GM13977 (cell line): Measurements from ENCODE around the gene DLG1.

Source experiments
- DNase-seq: peaks from one replicate; pipeline ENCODE4 v3.0.0; 2012; ENCODE audit warnings: low spot score
- in situ Hi-C: fragments of 300-500 bp; cut with MboI; formaldehyde crosslinking; loops from one replicate; pipeline ENCODE4 v1.12.0; 2022; ENCODE audit warnings: low sequenced_read_pairs, low pct_unique_long_range_greater_than_20kb, mixed read lengths, inconsistent platforms; ENCODE audit not compliant: unreplicated experiment
- TF ChIP-seq, protein P1 (sequence below): IDR thresholded peaks from 2 replicates; pipeline ENCODE4 v1.5.1; 2012; ENCODE audit warnings: mild to moderate bottlenecking, control low read depth; ENCODE audit not compliant: insufficient read depth; ENCODE audit errors: extremely low read depth, missing control alignments

Gene DLG1

GRCh38 chr3:197010556-197011351, 287.7 kb downstream of the DLG1 start:
- TF ChIP-seq, protein P1, sequence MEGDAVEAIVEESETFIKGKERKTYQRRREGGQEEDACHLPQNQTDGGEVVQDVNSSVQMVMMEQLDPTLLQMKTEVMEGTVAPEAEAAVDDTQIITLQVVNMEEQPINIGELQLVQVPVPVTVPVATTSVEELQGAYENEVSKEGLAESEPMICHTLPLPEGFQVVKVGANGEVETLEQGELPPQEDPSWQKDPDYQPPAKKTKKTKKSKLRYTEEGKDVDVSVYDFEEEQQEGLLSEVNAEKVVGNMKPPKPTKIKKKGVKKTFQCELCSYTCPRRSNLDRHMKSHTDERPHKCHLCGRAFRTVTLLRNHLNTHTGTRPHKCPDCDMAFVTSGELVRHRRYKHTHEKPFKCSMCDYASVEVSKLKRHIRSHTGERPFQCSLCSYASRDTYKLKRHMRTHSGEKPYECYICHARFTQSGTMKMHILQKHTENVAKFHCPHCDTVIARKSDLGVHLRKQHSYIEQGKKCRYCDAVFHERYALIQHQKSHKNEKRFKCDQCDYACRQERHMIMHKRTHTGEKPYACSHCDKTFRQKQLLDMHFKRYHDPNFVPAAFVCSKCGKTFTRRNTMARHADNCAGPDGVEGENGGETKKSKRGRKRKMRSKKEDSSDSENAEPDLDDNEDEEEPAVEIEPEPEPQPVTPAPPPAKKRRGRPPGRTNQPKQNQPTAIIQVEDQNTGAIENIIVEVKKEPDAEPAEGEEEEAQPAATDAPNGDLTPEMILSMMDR: no peak
- no peak for DNase-seq
- in situ Hi-C loops: loop anchor here (25.0 kb wide), 2 partner anchors 177 to 502 kb away; no protein-coding TSS in a partner anchor

- in situ Hi-C loops: loop anchor here (25.0 kb wide), 2 partner anchors 178 to 503 kb away; no protein-coding TSS in a partner anchor
- TF ChIP-seq, protein P1: no peak
- no peak for DNase-seq
These were observed 288.8 kb downstream of the DLG1 start for GRCh38 chr3:197009532-197010019.

GRCh38 chr3:197008436-197009209, 289.8 kb downstream of the DLG1 start:
- in situ Hi-C loops: loop anchor here (25.0 kb wide), 2 partner anchors 179 to 504 kb away; no protein-coding TSS in a partner anchor
- DNase-seq: no peak
- TF ChIP-seq, protein P1: no peak

DNA sequence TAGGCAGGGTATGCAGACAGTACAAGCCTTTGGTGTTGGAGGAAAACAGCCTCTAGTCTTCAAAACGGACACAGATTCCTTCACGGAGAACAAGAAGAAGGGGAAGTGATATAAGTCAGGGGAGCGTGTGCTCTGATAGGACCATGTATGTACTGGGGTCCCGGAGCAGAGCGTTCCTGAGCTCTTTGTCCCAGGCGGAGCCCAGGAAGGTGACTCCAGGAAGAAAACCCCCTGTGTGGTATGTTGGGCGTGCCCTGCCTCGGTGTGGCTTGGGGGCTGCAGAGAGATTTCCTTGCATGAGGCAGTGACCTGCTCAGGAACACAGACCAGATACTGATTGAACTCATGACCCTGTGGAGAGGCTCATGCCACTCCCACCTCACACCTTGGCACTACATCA, 290.5 kb downstream of the DLG1 start:
- TF ChIP-seq, protein P1: no peak
- no peak for DNase-seq
- in situ Hi-C loops: loop anchor here (25.0 kb wide), 2 partner anchors 179 to 504 kb away; no protein-coding TSS in a partner anchor

- no peak for DNase-seq
- in situ Hi-C loops: loop anchor here (25.0 kb wide), 2 partner anchors 180 to 505 kb away; no protein-coding TSS in a partner anchor
- TF ChIP-seq, protein P1: no peak
These were observed 291.0 kb downstream of the DLG1 start for GRCh38 chr3:197007296-197007940.

- no peak for DNase-seq
- in situ Hi-C loops: loop anchor here (25.0 kb wide), 2 partner anchors 180 to 505 kb away; no protein-coding TSS in a partner anchor
- TF ChIP-seq, protein P1: no peak
These were observed 291.6 kb downstream of the DLG1 start for GRCh38 chr3:197006860-197007259.
